Right lobe of liver (tissue), 6 donors: ENCODE data around the gene UBLCP1. TPM values are rescaled to one million over a fixed set of nuclear protein-coding genes. Genes with fewer than 3 reads are reported as not detected.
"Not testable (repeated sequence)": the region's sequence is repeated elsewhere in the genome, so short reads cannot be mapped to it uniquely, and the experiment has no call there.

ENCODE experiments used
- ATAC-seq, 4 donors: fragments of 200-7000 bp; cut with Tn5 transposase; one replicate each; pipeline ENCODE4 v1.9.1; 2020; ENCODE audit warnings: mild to moderate bottlenecking in 4 of 4, moderate library complexity in 4 of 4
- DNase-seq, 3 donors: peaks; one replicate each; pipeline ENCODE4 v3.0.0-alpha.2; 2020
- H3K27ac ChIP-seq, 3 donors: fragments of 200-600 bp; one replicate each; pipeline ENCODE4 v1.8.0; 2022
- H3K27me3 ChIP-seq, 2 donors: fragments of 200-600 bp; one replicate each; pipeline ENCODE4 v1.8.0; 2022
- H3K36me3 ChIP-seq, 4 donors: fragments of 200-600 bp; sonication (generic) in 1 of 4; one replicate each; pipeline versions ENCODE4 v1.5.1 to v1.8.0; 2017 to 2022; ENCODE audit warnings: control low read depth in 1 of 4
- H3K4me1 ChIP-seq, 4 donors: fragments of 200-600 bp; sonication (generic) in 1 of 4; one replicate each; pipeline versions ENCODE4 v1.5.1 to v1.8.0; 2017 to 2022; ENCODE audit warnings: control low read depth in 1 of 4
- H3K4me3 ChIP-seq, 3 donors: fragments of 200-600 bp; one replicate each; pipeline ENCODE4 v1.8.0; 2022
- H3K9me3 ChIP-seq, 4 donors: fragments of 200-600 bp; sonication (generic) in 1 of 4; one replicate each; pipeline versions ENCODE4 v1.5.1 to v1.8.0; 2017 to 2022; ENCODE audit warnings: control low read depth in 1 of 4
- POLR2A ChIP-seq: fragments of 450-650 bp; IDR thresholded peaks from one replicate; pipeline ENCODE4 v1.6.1; 2017; ENCODE audit warnings: antibody characterized with exemption, mild to moderate bottlenecking
- WGBS: methylation state at CpG from one replicate; pipeline ENCODE4 v1.1.6; 2018; ENCODE audit warnings: low coverage, low lambda C conversion rate; ENCODE audit not compliant: insufficient coverage; ENCODE audit errors: missing lambda C conversion rate; 5-methylcytosine and 5-hydroxymethylcytosine counted together
- intact Hi-C, 2 donors: fragments of 100-400 bp; cut with DNase I; formaldehyde crosslinking; loops; one replicate each; pipeline versions ENCODE4 v1.11.2 to v1.14.1; 2022
- total RNA-seq, 6 experiments: library from RNA; depleted of rRNA in 2 of 6; stranded (reverse); fragments of >200 nt in 2 of 6; fragmentation: NEBNext Ultra II Directional in 3 of 6; extraction: Animal tissue kit (Norgen Biotek cat#: 25700) in 3 of 6; gene quantifications; one replicate each; pipeline versions ENCODE4 v1.1.0 to v1.2.4, GENCODE V29; 2016 to 2023
- TF ChIP-seq, protein P1 (sequence below), 4 donors: fragments of 200-600 bp in 3 of 4; fragments of 450-650 bp in 1 of 4; IDR thresholded peaks; one replicate each; pipeline versions ENCODE4 v1.5.1 to v1.8.0; 2016 to 2022; ENCODE audit warnings: antibody characterized with exemption in 4 of 4, mild to moderate bottlenecking in 2 of 4
- donor health status: DM: no; HTN: yes; CAD: no.
- donor health status: DM: no; HTN: no; CAD: no.
- donor health status: DM: no; HTN: no; CAD: no.
- donor health status: DM: no; HTN: yes; CAD: no.
- donor health status: DM: no; HTN: yes; CAD: no.

UBLCP1 gene
- total RNA-seq, 6 experiments from 2014 or later, result 5.5 to 13.8 (median 8.1) TPM

DNA sequence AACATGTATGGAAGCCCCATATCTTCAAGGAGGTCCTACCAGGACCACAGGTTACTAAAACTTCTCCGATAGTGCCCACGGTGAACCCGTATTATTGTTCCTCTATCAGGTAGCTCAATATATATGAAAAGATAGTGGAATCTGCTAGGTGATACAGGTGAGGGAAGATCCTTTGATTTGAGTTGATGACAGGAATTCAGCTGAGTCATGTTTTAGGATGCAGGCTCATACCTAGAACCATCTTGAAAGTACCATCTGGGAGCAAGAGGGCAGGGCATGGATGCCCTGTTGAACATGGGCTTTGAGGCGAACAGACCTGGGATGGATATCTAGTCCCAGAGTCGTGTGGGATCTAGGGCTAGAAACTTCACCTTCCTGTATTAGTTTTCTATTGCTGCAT, 31.8 kb downstream of the UBLCP1 start:
- intact Hi-C loops, result no loop called here
- ATAC-seq (no peak), DNase-seq (no peak)
- Histone ChIP-seq H3K36me3 (no peaks in the 10 kb centered on the region), H3K4me3 (no peak overlapping the region), H3K4me1 (no peaks in the 10 kb centered on the region), H3K9me3 (no peaks in the 10 kb centered on the region), H3K27me3 (no peaks in the 10 kb centered on the region), H3K27ac (no peak overlapping the region)
- TF ChIP-seq, protein P1, sequence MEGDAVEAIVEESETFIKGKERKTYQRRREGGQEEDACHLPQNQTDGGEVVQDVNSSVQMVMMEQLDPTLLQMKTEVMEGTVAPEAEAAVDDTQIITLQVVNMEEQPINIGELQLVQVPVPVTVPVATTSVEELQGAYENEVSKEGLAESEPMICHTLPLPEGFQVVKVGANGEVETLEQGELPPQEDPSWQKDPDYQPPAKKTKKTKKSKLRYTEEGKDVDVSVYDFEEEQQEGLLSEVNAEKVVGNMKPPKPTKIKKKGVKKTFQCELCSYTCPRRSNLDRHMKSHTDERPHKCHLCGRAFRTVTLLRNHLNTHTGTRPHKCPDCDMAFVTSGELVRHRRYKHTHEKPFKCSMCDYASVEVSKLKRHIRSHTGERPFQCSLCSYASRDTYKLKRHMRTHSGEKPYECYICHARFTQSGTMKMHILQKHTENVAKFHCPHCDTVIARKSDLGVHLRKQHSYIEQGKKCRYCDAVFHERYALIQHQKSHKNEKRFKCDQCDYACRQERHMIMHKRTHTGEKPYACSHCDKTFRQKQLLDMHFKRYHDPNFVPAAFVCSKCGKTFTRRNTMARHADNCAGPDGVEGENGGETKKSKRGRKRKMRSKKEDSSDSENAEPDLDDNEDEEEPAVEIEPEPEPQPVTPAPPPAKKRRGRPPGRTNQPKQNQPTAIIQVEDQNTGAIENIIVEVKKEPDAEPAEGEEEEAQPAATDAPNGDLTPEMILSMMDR (IDR thresholded peaks at IDR 0.05), result no peak
- no peak for TF ChIP-seq POLR2A
- 89% methylated on average over 5 of the region's 5 CpGs for WGBS

DNA sequence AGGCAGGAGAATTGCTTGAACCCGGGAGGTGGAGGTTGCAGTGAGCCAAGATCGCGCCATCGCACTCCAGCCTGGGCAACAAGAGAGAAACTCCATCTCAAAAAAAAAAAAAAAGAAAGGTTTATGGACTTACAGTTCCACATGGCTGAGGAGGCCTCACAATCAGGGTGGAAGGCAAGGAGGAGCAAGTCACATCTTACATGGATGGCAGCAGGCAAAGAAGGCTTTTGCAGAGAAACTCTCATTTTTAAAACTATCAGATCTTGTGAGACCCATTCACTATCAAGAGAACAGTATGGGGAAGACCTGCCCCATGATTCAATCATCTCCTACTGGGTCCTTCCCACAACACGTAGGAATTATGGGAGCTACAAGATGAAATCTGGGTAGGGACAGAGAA, 34.2 kb downstream of the UBLCP1 start:
- WGBS, result 64% methylated on average over 4 of the region's 5 CpGs
- intact Hi-C loops, result not testable (repeated sequence)

DNA sequence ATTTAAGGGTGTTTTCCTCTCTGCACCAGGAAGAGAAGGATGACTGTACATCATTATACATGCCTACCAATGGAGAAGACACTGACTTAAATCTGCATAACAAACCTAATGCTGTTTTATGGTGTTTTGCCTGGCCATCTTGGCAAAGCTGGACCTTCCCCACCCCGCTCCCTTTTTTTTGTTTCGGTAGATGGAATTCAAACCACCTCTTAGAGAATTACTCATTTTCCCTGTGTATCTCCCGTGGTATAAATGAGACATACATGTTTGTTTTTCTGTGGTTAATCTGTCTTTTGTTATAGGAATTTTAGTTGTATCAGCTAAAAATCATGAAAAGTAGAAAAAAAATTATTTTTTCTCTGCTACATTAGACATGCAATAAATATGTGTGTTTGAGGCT, 38.4 kb downstream of the UBLCP1 start:
- no peak for DNase-seq
- TF ChIP-seq, protein P1 (IDR thresholded peaks at IDR 0.05), result no peak
- no peak for TF ChIP-seq POLR2A
- H3K4me3 ChIP-seq, result no peak overlapping the region
- H3K36me3 ChIP-seq, result no peaks in the 10 kb centered on the region
- H3K4me1 ChIP-seq, result no peaks in the 10 kb centered on the region
- no peaks in the 10 kb centered on the region for H3K9me3 ChIP-seq
- 66% methylated on average over 3 of the region's 3 CpGs for WGBS
- no peak for ATAC-seq
- no peaks in the 10 kb centered on the region for H3K27me3 ChIP-seq
- H3K27ac ChIP-seq, result no peak overlapping the region
- intact Hi-C loops, result no loop called here

More for the DNA sequence above, 34.2 kb downstream of the UBLCP1 start:
- H3K36me3 ChIP-seq, H3K4me1 ChIP-seq, H3K27ac ChIP-seq, H3K27me3 ChIP-seq, H3K4me3 ChIP-seq, H3K9me3 ChIP-seq, DNase-seq, ATAC-seq: not testable (repeated sequence)

GRCh38 chr5:159301929-159302860, 39.1 kb downstream of the UBLCP1 start:
- intact Hi-C loops, H3K4me1 ChIP-seq, H3K36me3 ChIP-seq, H3K27ac ChIP-seq, ATAC-seq, H3K27me3 ChIP-seq, H3K4me3 ChIP-seq, H3K9me3 ChIP-seq, DNase-seq: not testable (repeated sequence)
- WGBS, result 73% methylated on average over 13 of the region's 13 CpGs

DNA sequence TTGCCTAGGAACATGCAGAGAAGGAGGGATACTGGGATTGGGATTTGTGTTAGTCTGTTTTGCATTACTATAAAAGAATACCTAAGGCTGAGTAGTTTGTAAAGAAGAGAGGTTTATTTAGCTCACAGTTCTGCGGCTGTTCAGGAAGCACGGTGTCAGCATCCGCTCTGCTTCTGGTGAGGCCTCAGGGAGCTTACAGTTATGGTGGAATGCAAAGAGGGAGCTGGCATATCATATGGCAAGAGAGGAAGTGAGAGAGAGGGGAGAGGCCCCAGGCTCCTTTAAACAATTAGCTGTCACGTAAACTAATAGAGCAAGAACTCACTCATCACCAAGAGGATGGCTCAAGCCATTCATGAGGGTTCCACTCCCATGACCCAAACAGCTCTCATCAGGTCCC, 40.2 kb downstream of the UBLCP1 start:
- H3K36me3 ChIP-seq, result no peaks in the 10 kb centered on the region
- WGBS, result 91% methylated on average over 4 of the region's 4 CpGs
- intact Hi-C loops, result no loop called here
- no peak overlapping the region for H3K4me3 ChIP-seq
- no peaks in the 10 kb centered on the region for H3K27me3 ChIP-seq
- no peak for DNase-seq
- no peaks in the 10 kb centered on the region for H3K4me1 ChIP-seq
- ATAC-seq, result no peak
- no peak overlapping the region for H3K27ac ChIP-seq
- TF ChIP-seq, protein P1 (IDR thresholded peaks at IDR 0.05), result no peak
- no peak for TF ChIP-seq POLR2A
- H3K9me3 ChIP-seq, result no peaks in the 10 kb centered on the region
